SH-SY5Y (cell line): ENCODE measurements around the gene KCNC3.

Experiments used
- GATA2 ChIP-seq: IDR thresholded peaks from 2 replicates; pipeline ENCODE4 v1.6.1; 2011; ENCODE audit warnings: mild to moderate bottlenecking, low read depth, low read length
- GATA3 ChIP-seq: IDR thresholded peaks from 2 replicates; pipeline ENCODE4 v1.6.1; 2011; ENCODE audit warnings: low read depth, mild to moderate bottlenecking, low read length, moderate library complexity

Gene KCNC3

DNA sequence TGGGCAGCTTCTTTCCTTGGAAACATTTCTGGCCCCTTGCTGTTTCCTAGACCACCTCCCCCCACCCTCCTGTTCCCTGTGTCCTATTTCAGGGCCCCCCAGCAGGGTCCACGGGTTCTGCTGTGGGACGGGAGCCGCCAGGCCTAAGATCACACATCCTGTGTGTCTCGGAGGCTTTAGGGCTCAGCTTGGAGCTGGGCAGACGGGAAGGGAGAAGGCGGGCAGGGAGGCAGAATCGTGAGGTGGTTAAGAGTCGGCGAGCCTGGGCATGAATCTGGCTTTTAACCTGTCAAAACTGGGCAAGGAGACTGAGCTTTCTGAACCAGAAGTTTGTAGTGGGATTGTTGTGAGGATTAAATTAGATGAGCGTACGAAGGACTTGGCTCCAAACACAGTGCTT lies 4.8 kb downstream of the KCNC3 start:
- TF ChIP-seq GATA2 (no peak), GATA3 (no peak)

DNA sequence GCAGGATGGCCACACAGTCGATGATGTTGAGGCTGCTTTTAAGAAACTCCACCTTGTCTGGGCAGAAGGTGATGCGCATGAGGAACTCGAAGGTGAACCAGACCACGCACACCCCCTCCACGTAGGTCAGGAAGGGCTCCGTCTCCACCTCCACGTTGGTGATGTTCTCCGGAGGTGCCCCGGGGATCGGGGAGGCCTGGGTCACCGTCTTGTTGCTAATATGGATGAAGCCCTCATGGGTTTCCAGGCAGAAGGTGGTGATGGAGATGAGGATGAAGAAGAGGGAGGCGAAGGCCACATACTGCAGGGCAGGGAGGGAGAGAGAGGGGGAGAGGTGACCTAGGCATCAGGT lies 5.4 kb downstream of the KCNC3 start:
- TF ChIP-seq GATA3 (no peak), GATA2 (no peak)

DNA sequence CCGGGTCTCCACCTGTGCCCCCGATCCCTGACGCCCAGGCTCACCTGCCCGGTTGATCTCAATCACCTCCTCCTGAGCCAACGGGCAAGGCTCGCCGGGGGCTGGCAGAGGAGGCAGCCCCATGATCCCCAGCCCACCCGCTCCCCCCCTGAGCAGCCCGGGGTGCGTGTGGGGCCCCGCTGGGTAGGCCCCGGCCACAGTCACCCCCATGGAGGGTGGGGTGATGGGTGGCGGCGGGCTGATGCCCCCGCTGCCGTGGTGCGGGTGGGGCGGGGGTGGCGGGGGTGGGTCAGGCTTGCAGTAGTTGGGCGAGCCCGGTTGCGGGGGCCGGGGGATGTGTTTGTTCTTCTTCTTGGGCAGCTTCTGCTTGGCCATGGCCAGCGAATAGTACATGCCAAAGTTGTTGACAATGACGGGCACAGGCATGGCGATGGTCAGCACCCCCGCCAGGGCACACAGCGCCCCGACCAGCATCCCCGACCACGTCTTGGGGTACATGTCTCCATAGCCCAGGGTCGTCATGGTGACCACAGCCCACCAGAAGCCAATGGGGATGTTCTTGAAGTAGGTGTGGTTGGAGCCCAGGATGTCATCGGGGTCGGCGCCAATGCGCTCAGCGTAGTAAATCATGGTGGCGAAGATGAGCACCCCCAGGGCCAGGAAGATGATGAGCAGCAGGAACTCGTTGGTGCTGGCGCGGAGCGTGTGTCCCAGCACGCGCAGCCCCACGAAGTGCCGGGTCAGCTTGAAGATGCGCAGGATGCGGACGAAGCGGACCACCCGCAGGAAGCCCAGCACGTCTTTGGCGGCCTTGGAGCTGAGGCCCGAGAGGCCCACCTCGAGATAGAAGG lies 6.0 kb downstream of the KCNC3 start:
- no peak for TF ChIP-seq GATA2
- no peak for TF ChIP-seq GATA3

DNA sequence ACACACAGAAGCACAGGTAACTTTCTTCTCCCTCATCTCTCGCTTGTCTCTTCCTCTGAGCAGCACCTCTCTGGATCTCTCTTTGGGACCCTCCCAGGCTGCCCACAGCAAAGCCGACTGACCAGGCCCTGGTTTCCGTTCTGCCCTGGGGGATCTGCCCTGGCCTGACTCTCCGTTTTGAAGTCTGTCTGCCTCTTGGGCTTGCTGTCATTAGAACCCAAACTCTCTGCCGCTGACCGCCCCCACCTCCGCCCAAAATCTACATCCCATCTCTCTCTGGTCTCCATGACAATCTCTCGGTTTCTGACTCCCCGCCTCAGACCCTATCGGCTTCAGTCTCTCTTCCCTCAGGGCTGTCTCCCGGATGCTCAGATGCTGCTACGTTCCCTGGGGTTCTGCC lies 6.9 kb downstream of the KCNC3 start:
- TF ChIP-seq GATA2, result no peak

DNA sequence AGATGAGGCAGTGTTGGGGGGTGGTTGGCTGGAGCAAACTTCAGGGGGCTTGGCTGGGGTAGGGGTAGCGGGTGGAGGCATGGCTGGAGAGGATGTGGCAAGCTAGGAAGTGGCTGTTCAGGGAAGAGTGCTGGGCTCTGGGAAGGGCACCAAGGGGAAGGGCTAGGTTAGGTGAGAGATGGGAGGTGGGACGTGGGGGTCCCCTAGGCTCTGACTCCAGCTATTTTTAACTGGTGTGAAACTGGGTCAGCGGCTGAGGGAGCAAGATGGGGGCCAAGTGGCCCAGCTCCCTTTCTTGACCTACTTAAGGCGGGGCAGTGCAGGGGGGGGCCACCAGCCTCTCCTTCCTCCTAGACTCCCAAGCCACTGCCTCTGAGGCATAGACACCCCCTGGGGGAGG lies 7.3 kb downstream of the KCNC3 start:
- TF ChIP-seq GATA2, result no peak
- TF ChIP-seq GATA3, result no peak

DNA sequence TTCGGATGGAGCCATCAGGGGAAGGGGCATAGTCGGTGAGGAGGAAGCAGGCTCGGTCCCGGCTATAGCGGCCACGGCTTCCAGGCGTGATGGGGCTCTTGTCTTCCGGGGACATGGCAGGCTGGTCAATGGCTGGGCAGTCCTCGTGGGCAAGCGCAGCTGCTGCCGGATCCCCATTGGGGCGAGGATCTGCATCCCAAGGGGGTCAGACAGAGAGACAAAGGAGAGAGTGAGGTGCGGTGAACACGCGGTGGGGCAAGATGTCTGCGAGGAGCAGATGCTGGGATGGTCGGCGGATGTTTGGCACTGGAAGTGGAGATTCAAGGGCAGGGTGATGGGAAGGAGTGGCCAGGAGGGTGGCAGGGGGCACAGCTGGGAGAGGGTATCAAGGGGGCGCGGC lies 8.6 kb downstream of the KCNC3 start:
- TF ChIP-seq GATA2 (no peak), GATA3 (no peak)

DNA sequence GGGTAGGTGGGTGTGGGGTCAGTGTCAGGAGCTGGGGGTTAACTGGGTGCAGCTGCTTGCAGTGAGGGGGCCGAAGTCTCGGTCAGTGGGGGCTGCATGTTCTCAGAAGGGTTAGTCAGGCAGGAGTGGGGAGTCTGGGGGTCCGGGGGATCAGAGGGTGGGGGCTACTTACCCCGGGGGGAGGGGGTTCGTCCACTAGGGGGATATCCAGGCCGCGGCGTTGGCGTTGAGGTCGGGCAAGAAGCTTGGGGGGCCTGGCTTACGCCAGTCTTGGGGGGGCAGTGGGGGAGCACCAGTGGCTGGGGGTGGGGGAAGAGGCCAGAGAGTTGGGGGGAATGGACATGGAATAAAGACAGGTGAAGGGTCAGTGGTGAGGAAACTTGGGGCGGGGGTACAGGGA lies 9.1 kb downstream of the KCNC3 start:
- TF ChIP-seq GATA3, result no peak
- no peak for TF ChIP-seq GATA2

DNA sequence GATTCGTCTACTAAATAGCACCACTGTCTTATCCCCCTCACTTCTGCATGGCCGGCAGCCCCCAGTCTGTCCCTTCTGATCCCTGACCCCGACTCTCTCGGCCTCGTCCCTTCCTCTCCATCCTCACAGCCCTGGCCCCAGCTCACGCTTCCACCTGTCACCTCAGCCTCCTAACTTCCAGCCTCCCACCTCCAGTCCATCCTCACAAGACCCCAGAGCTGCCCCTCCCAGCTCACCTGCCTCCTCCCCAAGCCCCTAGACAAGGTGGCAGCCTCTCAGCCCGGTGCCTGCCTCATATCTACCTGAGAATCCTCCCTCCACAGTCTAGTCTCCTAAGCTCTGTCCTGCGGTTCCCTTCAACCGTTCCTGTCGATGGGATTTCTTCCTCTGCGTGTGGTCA lies 10.0 kb downstream of the KCNC3 start:
- no peak for TF ChIP-seq GATA2
- no peak for TF ChIP-seq GATA3

DNA sequence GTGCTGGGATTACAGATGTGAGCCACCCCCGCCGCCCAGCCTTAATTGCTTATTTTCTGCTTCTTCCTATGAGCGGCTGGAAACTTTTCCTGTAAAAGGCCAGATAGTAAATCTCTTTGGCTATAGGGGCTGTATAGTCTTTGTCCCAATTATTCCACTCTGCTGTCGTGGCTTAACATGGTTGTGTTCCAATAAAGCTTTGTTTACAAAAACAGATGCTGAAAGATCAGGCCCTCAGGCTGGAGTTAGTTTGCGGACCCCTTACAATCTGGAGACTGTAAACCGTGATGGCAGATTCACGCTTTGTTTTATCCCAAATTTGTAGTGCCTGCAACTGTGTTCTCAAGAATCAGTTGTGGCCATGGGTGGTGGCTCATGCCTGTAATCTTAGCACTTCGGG lies 10.7 kb downstream of the KCNC3 start:
- TF ChIP-seq GATA2, result no peak
- no peak for TF ChIP-seq GATA3

DNA sequence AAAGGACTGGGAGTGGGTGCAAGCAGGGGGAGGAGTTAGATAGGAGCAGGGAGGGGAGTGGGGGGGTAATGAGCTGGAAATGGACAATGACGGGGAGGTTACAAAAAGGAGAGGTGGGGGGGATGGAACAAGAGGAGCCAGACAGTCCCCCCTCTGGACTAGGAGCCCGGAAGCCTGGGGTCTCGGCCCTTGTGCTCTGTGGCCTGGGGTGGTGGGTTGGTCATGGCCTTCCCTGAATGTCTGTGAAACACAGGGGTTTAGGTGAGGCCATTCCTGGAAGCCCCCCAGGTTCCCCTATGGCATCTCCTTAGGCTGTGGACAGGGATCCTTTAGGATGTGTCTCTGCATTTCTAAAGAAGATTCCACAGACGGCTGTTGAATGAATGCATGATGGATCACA lies 12.1 kb downstream of the KCNC3 start:
- TF ChIP-seq GATA3 (no peak), GATA2 (no peak)

DNA sequence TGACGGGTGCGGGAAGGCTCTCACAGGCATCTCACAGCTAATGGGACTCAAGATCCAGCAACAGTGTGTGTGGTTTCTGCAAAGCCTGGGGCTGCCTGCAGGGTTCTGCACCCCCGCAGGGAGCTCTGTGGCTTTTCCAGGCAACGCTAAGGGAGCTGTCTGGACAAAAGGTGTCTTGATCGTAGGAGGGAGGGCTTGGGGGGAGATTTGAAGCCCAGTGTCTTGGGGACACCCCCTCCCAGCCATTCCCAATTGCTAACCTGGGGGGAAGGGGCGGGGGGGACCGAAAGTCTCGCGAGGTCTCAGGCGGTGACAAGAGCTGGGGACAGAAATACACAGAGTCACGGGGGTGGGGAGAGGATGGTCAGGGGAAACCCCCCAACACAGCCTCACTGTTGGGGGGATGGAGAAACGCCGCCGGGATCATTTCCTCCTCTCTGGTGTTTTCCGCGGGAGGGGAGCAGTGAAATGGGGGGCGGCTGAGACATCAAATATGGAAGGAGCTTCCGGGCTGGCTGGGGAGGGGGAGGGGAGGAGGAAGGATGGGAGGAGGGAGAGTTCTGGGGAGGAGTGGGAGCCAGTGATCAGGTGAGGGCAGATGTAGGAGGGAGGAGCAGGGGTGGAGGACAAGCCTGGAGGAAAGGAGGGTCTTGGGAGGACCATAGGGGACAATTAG lies 13.3 kb downstream of the KCNC3 start:
- no peak for TF ChIP-seq GATA3
- TF ChIP-seq GATA2, result no peak

DNA sequence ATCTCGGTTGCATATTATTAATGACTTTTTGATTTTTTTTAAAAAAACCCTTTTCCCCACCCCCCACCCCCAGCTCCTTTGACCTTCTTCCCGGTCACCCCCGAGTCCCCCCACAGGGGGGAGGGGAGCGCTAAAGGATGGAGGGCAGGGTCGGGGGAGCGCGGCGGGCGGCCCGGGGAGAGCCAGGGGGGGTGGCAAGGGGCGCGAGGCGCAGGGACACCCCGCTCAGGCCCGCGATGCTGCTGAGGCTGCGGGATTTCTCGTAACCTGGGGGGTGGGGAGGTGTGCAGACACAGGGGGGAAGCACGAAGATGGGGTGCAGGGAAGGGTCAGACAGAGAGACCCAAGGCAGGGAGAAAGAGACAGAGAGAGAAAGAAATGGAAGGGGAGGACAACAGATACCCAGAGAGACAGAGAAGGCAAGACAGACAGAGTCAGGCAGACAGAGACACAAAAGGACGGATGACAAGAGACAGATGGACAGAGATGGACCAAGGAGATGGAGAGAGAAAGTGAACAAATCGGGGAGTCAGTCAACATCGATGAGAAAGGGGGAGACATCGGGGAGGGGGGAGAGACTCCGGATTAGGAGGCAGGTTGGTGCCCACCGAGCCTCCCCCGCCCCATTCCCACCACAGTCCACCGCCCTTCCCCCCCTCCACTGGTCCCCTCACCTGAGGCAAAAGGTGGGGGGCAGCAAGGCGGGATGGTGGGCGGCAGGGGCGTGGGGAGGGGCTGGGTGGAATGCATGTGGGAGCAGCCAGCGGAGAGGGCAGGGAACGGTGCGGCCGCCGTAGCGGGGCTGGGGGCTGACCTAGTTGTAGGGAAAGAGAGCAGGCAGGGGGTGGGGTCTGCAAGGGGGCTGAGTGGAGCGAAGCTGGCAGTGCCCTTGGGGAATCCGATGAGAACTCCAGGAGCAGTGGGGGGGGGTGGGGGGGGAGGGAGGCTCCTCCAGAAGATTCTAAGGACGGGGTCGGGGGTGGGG lies 14.2 kb downstream of the KCNC3 start:
- TF ChIP-seq GATA3, result no peak
- TF ChIP-seq GATA2, result no peak

DNA sequence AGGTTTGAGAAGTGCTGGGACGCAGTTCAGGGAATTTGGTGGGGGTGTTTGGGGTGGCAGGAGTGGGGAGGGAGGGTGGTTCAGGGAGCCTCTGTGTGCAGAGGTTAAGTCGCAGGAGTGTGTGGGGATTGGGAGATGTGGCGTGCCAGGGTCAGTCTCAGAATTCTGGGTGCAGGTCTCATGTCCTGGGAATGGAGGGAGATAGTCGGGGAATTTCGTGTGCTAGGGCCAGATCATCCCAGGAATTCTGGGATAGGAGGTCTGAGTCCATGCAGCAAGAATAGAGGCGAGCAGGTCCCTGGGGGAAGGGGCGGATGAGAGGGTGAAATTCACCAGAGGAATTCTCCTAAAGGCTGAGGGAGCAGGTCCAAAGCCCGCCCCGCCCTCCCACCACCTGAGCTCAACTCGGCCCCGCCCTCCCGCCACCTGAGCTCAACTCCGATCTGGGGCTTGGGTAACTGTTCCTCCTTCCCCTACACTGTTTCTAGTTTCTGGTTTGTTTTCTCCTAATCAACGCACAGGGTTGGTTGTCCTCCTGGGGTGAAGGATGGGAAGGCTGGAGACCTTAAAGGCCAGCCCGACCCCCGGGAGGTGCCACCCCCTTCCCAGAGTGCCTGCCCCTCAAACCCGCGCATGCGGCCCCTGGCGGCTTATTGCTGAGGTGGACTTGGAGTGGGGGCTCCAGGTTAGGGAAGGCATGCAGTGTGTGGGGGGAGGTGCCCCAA lies 15.2 kb downstream of the KCNC3 start:
- TF ChIP-seq GATA2 (no peak), GATA3 (no peak)

DNA sequence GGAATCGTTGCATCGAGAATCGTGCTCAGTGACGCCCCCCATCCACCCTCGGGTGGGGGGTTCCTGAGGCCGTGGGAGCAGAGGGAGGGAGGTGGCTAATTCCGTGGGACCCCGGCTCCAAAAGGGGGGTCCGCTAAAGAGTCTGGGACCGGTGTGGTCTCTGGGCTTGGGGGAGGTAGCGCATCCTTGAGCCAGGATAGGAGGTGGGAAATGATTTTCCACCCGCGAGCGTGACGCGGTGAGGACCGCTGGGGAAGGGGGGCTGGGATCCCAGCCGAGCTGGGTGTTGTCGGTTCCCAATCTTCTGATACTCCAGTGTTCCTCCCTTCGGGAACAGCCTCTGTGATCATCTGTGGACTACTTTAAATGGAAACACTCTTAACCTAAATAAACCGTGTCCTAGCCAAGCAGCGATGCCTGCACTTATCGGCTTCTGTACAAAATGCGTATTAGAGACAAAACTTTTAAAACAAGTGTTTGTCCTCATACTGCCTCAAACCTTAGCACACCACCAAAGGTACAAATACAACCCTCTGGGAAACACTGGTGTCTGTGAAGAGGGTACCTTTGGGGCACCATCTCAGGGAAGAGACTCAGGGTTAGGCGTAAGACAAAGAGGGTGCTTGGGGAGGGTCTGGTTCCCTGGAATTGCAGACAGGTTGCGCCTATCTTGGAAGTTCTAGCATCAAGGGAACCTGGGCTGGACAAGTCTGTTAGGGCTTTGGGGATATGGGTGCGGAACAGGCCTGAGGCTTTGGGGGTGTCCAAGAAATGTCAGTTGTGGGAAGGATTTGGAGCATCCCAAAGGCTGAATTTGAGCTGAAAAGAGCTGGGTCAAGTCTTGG lies 16.0 kb downstream of the KCNC3 start:
- no peak for TF ChIP-seq GATA3
- TF ChIP-seq GATA2, result no peak
